GM10266 (cell line): ENCODE results near the gene CAPRIN2.

ENCODE experiments used
- DNase-seq: peaks from one replicate; pipeline ENCODE4 v3.0.0; 2012; ENCODE audit errors: extremely low spot score
- CTCF ChIP-seq: IDR thresholded peaks from 2 replicates; pipeline ENCODE4 v1.5.1; 2012; ENCODE audit warnings: mild to moderate bottlenecking, low read depth; ENCODE audit not compliant: control insufficient read depth, insufficient read depth; ENCODE audit errors: missing control alignments

CAPRIN2 gene

DNA sequence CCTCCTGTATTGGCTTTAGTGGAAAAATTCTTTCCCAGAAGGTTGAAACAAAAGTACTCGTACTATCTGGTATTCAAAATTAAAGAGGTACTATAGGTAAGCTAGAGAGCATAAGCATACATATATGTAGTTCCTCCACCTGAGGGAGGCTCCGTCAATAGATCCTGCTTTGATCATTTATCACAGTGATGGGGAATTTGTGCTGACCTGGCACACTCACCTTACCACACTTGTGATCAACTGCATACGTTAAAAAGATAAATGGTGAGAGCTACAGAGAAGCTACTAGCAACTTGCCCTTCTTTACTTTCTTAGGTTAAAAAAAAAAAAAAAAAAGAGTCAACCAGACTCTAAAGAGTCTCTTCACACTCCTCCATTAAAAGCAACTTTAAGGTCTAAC is 2.5 kb downstream of the CAPRIN2 start:
- no peak for DNase-seq
- TF ChIP-seq CTCF, result no peak

DNA sequence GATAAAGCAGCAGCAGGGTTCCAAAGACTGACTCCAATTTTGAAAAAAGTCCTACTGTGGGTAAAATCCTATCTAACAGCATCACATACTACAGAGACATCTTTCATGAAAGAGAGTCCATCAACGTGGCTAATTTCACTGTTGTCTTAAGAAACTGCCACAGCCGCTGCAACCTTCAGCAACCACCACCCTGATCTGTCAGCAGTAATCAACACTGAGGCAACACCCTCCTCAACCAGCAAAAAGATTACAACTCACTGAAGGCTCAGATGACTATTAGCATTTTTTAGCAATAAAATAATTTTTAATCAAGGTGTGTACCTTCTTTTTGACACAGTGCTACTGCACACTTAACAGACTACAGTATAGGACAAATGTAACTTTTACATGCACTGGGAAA is 6.6 kb downstream of the CAPRIN2 start:
- DNase-seq, result no peak
- no peak for TF ChIP-seq CTCF

GRCh38 chr12:30746190-30746589 is 8.6 kb downstream of the CAPRIN2 start:
- TF ChIP-seq CTCF, result no peak
- DNase-seq, result no peak

- TF ChIP-seq CTCF, result no peak
- DNase-seq, result no peak
Observed at GRCh38 chr12:30744321-30744720, 10.4 kb downstream of the CAPRIN2 start.

DNA sequence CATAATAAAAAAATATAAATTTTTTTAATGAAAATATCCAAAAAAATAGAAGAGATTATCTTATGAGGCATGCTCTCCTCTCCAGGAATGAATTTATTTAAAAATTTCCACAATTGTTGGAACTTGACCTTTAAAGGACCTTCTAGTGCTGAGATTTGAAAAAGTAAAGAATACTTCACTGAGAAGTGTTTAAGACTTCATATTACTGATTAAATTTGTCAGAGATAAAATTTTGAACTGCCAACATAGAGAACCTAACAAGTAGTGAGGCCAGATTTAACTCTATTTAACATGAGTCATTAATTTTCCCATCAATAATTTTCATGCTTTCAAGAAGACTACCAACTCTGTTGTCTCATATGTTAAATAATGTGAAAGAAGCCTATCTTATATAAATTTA is 14.5 kb downstream of the CAPRIN2 start:
- no peak for TF ChIP-seq CTCF
- DNase-seq, result no peak

GRCh38 chr12:30739020-30739419 is 15.7 kb downstream of the CAPRIN2 start:
- TF ChIP-seq CTCF, result no peak
- no peak for DNase-seq

DNA sequence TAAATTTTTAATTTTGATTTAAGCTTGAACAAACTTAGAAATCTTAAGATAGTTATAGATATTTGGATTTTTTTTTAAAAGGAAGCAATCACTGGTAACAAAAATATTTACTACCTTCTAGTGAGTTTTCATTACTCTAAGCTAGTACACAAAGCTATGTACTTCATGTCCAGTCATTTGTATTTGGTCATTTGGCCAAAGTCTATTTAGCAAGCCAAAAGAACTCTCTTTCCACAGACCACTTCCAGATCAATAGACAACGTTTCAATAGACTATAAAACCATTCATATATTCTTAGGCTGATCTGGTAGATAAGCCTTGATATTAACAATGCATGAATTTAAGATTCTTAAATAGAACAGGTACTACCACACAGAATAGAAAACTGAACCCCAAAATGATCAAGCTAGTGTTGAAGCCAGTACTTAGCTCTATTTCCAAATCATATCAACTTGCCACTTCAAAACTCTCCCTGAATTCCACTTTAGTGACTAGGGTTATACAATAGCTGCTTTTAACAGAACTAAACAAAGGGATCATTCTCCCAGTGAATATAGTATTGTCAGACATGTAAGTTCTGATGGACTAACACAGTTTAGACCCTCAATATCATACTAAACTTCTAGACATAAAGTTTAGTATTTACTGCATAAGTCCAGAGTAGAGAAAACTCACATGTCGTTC is 21.7 kb downstream of the CAPRIN2 start:
- no peak for TF ChIP-seq CTCF
- DNase-seq, result no peak
